ENCODE data around the gene HDAC4. TPM values are rescaled to one million over a fixed set of nuclear protein-coding genes. Genes with fewer than 3 reads are reported as not detected.

The HDAC4 gene
- polyA plus RNA-seq, 2 of the 4 experiments (the other 2 are of a cell fraction) = 8.6 to 10.4 TPM

GRCh38 chr2:239344857-239345216 is 56.0 kb downstream of the HDAC4 start:
- TF ChIP-seq CHD2 (IDR thresholded peaks at IDR 0.05; ENCODE audit: low read length, partially characterized antibody) (no peak), HEYL (CRISPR knock-in tag; IDR thresholded peaks at IDR 0.05) (no peak), MAFK (IDR thresholded peaks at IDR 0.05; ENCODE audit: partially characterized antibody) (no peak), ZFP36 (IDR thresholded peaks at IDR 0.05; ENCODE audit: borderline replicate concordance, partially characterized antibody) (no peak), CTCF (IDR thresholded peaks at IDR 0.05) (no peak)
- FAIRE-seq (no peak), ATAC-seq (no peak), DNase-seq (ENCODE audit: low read depth in 1 of 2, low spot score in 1 of 2) (no peak)
- H3K4me2 ChIP-seq = no peak overlapping the region
- ChIA-PET POLR2A (no interaction called here), CTCF (no interaction called here)
- H3K4me3 ChIP-seq = no peak overlapping the region
- H3K4me1 ChIP-seq = no peaks in the 10 kb centered on the region
- no peaks in the 10 kb centered on the region for H3K9me3 ChIP-seq
- 95% methylated on average over 4 of the region's 4 CpGs for WGBS (ENCODE audit: missing lambda C conversion rate)
- no peak overlapping the region for H3K27ac ChIP-seq

GRCh38 chr2:239343946-239344856 is 56.6 kb downstream of the HDAC4 start:
- Histone ChIP-seq H3K9me3 (no peaks in the 10 kb centered on the region), H3K4me3 (no peak overlapping the region), H3K4me2 (no peak overlapping the region), H3K4me1 (no peaks in the 10 kb centered on the region), H3K27ac (no peak overlapping the region)
- FAIRE-seq (no peak), ATAC-seq (no peak), DNase-seq (ENCODE audit: low read depth in 1 of 2, low spot score in 1 of 2) (no peak)
- ChIA-PET CTCF (interaction anchor here (0.6 to 0.8 kb wide), 2 partner anchors 8 to 716 kb away, joined by 3 read pairs; no protein-coding TSS in a partner anchor), POLR2A (no interaction called here)
- 93% methylated on average over 23 of the region's 23 CpGs for WGBS (ENCODE audit: missing lambda C conversion rate)
- TF ChIP-seq FOSB (CRISPR knock-in tag; IDR thresholded peaks at IDR 0.05) (no peak), CHD4 (IDR thresholded peaks at IDR 0.05; ENCODE audit: borderline replicate concordance) (no peak), HEYL (CRISPR knock-in tag; IDR thresholded peaks at IDR 0.05) (no peak), RAD21 (conservative IDR thresholded peaks at IDR 0.05 in 1 of 2, IDR thresholded peaks at IDR 0.05 in 1 of 2) (no peak), NPAS2 (CRISPR knock-in tag; IDR thresholded peaks at IDR 0.05; ENCODE audit: borderline replicate concordance) (no peak), POLR2A (IDR thresholded peaks at IDR 0.05; ENCODE audit: low read length) (no peak), RARB (CRISPR knock-in tag; IDR thresholded peaks at IDR 0.05) (no peak), NR3C1 (IDR thresholded peaks at IDR 0.05) (no peak), MAZ (IDR thresholded peaks at IDR 0.05; ENCODE audit: borderline replicate concordance, low read depth, low read length) (no peak), FOSL2 (IDR thresholded peaks at IDR 0.05) (no peak), FOSL2 (CRISPR knock-in tag; IDR thresholded peaks at IDR 0.05) (no peak), MAFK (IDR thresholded peaks at IDR 0.05; ENCODE audit: partially characterized antibody) (no peak), ZFP36 (IDR thresholded peaks at IDR 0.05; ENCODE audit: borderline replicate concordance, partially characterized antibody) (no peak), NFE2L2 (conservative IDR thresholded peaks at IDR 0.05; ENCODE audit: low read length) (no peak), RCOR1 (IDR thresholded peaks at IDR 0.05; ENCODE audit: low read depth, low read length) (no peak), TP53 (CRISPR knock-in tag; IDR thresholded peaks at IDR 0.05) (no peak), JUNB (IDR thresholded peaks at IDR 0.05) (no peak)
- TF ChIP-seq, protein P1, sequence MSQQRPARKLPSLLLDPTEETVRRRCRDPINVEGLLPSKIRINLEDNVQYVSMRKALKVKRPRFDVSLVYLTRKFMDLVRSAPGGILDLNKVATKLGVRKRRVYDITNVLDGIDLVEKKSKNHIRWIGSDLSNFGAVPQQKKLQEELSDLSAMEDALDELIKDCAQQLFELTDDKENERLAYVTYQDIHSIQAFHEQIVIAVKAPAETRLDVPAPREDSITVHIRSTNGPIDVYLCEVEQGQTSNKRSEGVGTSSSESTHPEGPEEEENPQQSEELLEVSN (IDR thresholded peaks at IDR 0.05; ENCODE audit: borderline replicate concordance, low read depth) = no peak

DNA sequence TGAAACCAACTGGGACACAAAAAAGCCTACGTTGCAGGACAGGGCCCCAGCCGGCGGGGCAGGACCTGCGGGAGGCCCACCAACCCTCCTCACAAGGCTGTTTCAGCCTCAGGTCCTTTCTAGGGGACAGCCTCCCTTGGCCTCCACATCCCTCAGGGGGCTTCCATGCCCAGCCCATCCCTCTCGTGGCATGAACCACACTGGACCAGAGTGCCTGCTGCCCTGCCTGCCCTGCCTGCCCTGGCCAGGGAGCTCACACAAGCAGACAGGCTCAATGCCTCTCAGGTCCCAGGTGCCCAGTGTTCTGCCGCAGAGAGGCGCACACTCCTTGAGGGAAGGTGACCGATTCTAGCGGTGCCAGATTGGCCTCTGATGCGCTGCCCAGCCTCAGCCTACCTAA is 57.4 kb downstream of the HDAC4 start:
- CTCF ChIA-PET = interaction anchor here (0.8 kb wide), 1 partner anchor 9 kb away, joined by 3 read pairs; no protein-coding TSS in a partner anchor
- no peak overlapping the region for H3K4me3 ChIP-seq
- H3K4me2 ChIP-seq = no peak overlapping the region
- no peaks in the 10 kb centered on the region for H3K9me3 ChIP-seq
- POLR2A ChIA-PET = no interaction called here
- FAIRE-seq (no peak), DNase-seq (ENCODE audit: low read depth in 1 of 2, low spot score in 1 of 2) (no peak), ATAC-seq (no peak)
- no peaks in the 10 kb centered on the region for H3K4me1 ChIP-seq
- H3K27ac ChIP-seq = no peak overlapping the region
- WGBS (ENCODE audit: missing lambda C conversion rate) = 96% methylated on average over 10 of the region's 10 CpGs
- TF ChIP-seq ZSCAN20 (CRISPR knock-in tag; IDR thresholded peaks at IDR 0.05) (no peak), ZNF302 (CRISPR knock-in tag; IDR thresholded peaks at IDR 0.05) (no peak), PHF8 (IDR thresholded peaks at IDR 0.05; ENCODE audit: borderline replicate concordance, low read depth) (no peak), JUN (IDR thresholded peaks at IDR 0.05) (no peak), HEYL (CRISPR knock-in tag; IDR thresholded peaks at IDR 0.05) (no peak), ELK1 (IDR thresholded peaks at IDR 0.05; ENCODE audit: low read depth, low read length) (no peak), RNF2 (IDR thresholded peaks at IDR 0.05; ENCODE audit: borderline replicate concordance, low read depth) (no peak), MAZ (IDR thresholded peaks at IDR 0.05; ENCODE audit: borderline replicate concordance, low read depth, low read length) (no peak), FOSL2 (IDR thresholded peaks at IDR 0.05) (no peak), FOSL2 (CRISPR knock-in tag; IDR thresholded peaks at IDR 0.05) (no peak), MAFK (IDR thresholded peaks at IDR 0.05; ENCODE audit: partially characterized antibody) (no peak), POLR2AphosphoS2 (conservative IDR thresholded peaks at IDR 0.05; ENCODE audit: low read length) (no peak), ZC3H11A (IDR thresholded peaks at IDR 0.05) (no peak), CBX2 (IDR thresholded peaks at IDR 0.05; ENCODE audit: borderline replicate concordance, low read depth) (no peak)
- TF ChIP-seq, protein P2, sequence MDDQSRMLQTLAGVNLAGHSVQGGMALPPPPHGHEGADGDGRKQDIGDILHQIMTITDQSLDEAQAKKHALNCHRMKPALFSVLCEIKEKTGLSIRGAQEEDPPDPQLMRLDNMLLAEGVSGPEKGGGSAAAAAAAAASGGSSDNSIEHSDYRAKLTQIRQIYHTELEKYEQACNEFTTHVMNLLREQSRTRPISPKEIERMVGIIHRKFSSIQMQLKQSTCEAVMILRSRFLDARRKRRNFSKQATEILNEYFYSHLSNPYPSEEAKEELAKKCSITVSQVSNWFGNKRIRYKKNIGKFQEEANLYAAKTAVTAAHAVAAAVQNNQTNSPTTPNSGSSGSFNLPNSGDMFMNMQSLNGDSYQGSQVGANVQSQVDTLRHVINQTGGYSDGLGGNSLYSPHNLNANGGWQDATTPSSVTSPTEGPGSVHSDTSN (IDR thresholded peaks at IDR 0.05) = no peak

Data from A549 (cell line).